Measurements from ENCODE around the gene MAPKAP1. TPM values are rescaled to one million over a fixed set of nuclear protein-coding genes. Genes with fewer than 3 reads are reported as not detected.
A peak's percentile ranks its signal among the peaks of the same experiment; 100 is the strongest.

MAPKAP1 gene
- total RNA-seq, 1 donor from 2014 or later = 81.9 TPM

DNA sequence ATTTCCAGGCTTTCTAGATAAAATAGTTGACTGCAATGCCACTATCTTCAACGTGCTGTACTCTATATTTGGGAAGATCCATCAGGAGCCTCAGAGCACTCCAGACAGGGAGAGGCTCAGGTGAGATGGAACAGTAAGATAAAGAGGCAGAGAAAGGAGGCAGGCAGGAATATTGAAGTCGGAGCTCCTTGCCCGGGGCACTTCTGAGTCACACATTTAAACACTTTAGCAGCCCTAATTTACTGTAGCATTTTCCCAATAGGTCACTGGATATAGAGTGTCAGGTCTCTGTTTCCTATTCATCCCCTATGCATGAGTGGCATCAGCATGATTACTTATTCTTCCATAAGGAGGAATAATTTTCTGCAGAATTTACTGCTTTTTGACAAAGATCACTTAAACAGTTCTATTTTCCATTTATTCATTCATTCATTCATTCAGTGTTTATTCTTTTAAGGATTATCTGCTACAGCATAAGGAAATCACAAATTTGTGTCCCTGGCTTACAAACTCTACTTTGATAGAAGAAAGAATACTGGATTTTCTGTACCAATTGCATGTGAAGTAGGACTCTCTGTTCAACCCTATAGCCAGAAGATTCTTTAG is 170.7 kb downstream of the MAPKAP1 start:
- Histone ChIP-seq H3K27me3 (ENCODE audit: control insufficient read depth, insufficient read depth, low read length) (no peaks in the 10 kb centered on the region), H3K36me3 (ENCODE audit: control insufficient read depth, insufficient read depth, low read length) (no peaks in the 10 kb centered on the region), H3K4me3 (ENCODE audit: low read depth, low read length) (no peak overlapping the region)
- no peak for TF ChIP-seq CTCF (IDR thresholded peaks at IDR 0.05; ENCODE audit: insufficient read depth, low read length, severe bottlenecking)
- peak; percentile 79 for DNase-seq (ENCODE audit: low read depth)
- no peak for FAIRE-seq

GRCh38 chr9:125534971-125535701 is 171.9 kb downstream of the MAPKAP1 start:
- Histone ChIP-seq H3K36me3 (ENCODE audit: control insufficient read depth, insufficient read depth, low read length) (no peaks in the 10 kb centered on the region), H3K27me3 (ENCODE audit: control insufficient read depth, insufficient read depth, low read length) (no peaks in the 10 kb centered on the region), H3K4me3 (ENCODE audit: low read depth, low read length) (no peak overlapping the region)
- no peak for FAIRE-seq
- DNase-seq (ENCODE audit: low read depth) = no peak
- no peak for TF ChIP-seq CTCF (IDR thresholded peaks at IDR 0.05; ENCODE audit: insufficient read depth, low read length, severe bottlenecking)

DNA sequence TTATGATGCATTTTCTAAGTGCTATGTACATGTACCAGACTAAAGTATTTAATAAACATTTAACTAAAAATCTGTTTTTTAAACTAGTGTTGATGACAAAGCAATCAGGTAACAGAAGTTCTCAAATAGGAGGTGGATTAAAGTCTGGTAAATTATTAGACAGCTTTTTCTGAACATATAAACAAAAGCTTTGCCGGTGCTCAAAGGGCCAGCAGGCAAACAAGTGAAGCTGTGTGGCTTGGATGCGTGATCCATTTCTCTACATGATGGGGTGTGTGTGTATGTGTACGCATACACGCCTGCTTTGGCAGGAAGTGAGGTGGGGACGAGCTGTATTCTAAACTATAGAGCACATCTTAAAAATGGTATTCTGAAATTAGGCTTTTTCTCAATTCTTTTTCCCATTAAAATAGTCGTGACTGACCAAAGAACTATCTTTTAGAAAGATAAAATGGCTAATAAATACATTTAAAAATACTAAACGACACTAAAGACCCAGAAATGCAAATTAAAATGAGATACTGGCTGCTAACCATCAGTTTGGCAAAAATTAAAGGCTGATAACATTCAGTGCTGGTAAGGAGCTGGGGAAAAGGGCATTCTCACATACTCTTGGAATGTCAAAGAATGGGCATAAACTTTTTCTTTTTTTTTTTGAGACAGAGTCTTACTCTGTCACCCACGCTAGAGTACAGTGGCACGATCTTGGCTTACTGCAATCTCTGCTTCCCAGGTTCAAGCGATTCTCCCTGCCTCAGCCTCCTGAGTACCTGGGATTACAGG is 174.0 kb downstream of the MAPKAP1 start:
- DNase-seq (ENCODE audit: low read depth) = no peak
- no peak for FAIRE-seq
- Histone ChIP-seq H3K36me3 (ENCODE audit: control insufficient read depth, insufficient read depth, low read length) (no peaks in the 10 kb centered on the region), H3K4me3 (ENCODE audit: low read depth, low read length) (no peak overlapping the region), H3K27me3 (ENCODE audit: control insufficient read depth, insufficient read depth, low read length) (no peaks in the 10 kb centered on the region)
- no peak for TF ChIP-seq CTCF (IDR thresholded peaks at IDR 0.05; ENCODE audit: insufficient read depth, low read length, severe bottlenecking)

DNA sequence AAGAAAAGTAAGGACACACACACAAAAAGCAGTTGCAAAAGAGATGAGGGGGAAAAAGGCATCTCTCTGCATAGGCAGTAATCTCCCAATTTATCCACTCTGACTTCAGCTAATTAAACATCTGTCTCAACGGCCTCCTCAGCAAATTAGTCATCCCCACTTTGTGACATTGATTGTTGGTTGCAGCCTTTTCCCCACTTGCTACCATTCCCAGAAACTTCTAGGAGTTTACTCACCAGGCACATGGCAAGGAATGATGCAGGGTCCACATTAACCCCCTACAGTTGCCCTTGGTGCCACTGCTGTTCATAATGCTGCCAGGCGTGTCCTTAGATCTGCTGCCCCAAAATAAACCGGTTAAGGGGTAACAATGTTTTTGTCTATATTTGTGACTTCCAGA is 174.6 kb downstream of the MAPKAP1 start:
- FAIRE-seq (no peak), DNase-seq (ENCODE audit: low read depth) (no peak)
- no peaks in the 10 kb centered on the region for H3K27me3 ChIP-seq (ENCODE audit: control insufficient read depth, insufficient read depth, low read length)
- H3K4me3 ChIP-seq (ENCODE audit: low read depth, low read length) = no peak overlapping the region
- TF ChIP-seq CTCF (IDR thresholded peaks at IDR 0.05; ENCODE audit: insufficient read depth, low read length, severe bottlenecking) = no peak
- H3K36me3 ChIP-seq (ENCODE audit: control insufficient read depth, insufficient read depth, low read length) = no peaks in the 10 kb centered on the region

- Histone ChIP-seq H3K36me3 (ENCODE audit: control insufficient read depth, insufficient read depth, low read length) (no peaks in the 10 kb centered on the region), H3K27me3 (ENCODE audit: control insufficient read depth, insufficient read depth, low read length) (no peaks in the 10 kb centered on the region), H3K4me3 (ENCODE audit: low read depth, low read length) (no peak overlapping the region)
- no peak for FAIRE-seq
- no peak for TF ChIP-seq CTCF (IDR thresholded peaks at IDR 0.05; ENCODE audit: insufficient read depth, low read length, severe bottlenecking)
- DNase-seq (ENCODE audit: low read depth) = no peak
Observed at GRCh38 chr9:125529589-125530515, 177.2 kb downstream of the MAPKAP1 start.
